ENCODE results near the gene TTLL11. TPM values are rescaled to one million over a fixed set of nuclear protein-coding genes. Genes with fewer than 3 reads are reported as not detected.

Gene TTLL11
- polyA plus RNA-seq, 1 donor (not counting 4 experiments of a cell fraction or from before 2014, with no cell fraction given): 8.0 TPM

- H3K4me3 ChIP-seq (ENCODE audit: control insufficient read depth in 2 of 3, extremely low read depth in 1 of 3, insufficient read depth in 2 of 3, low read depth in 1 of 3, low read length in 3 of 3): no peak overlapping the region
- H3K27me3 ChIP-seq (ENCODE audit: control insufficient read depth, extremely low read depth, insufficient read depth, low read length): peaks cover 14% of the 10 kb centered on the region
- H3K27ac ChIP-seq (ENCODE audit: control insufficient read depth, insufficient read depth, low read length): no peak overlapping the region
- H3K9me3 ChIP-seq (ENCODE audit: control insufficient read depth, low read depth, low read length): no peaks in the 10 kb centered on the region
- no peak for DNase-seq (ENCODE audit: low read depth, low spot score)
- FAIRE-seq: no peak
- no peaks in the 10 kb centered on the region for H3K9me1 ChIP-seq (ENCODE audit: control insufficient read depth, extremely low read depth, insufficient read depth, low read length)
- H3K4me2 ChIP-seq (ENCODE audit: control insufficient read depth, extremely low read depth, insufficient read depth, low read depth, low read length): no peak overlapping the region
- TF ChIP-seq CTCF (optimal IDR thresholded peaks at IDR 0.05 in 1 of 3, IDR thresholded peaks at IDR 0.05 in 1 of 3, conservative IDR thresholded peaks at IDR 0.05 in 1 of 3; ENCODE audit: extremely low read depth in 1 of 3, insufficient read depth in 2 of 3, low read length in 3 of 3): no peak
- no peak for TF ChIP-seq EZH2 (IDR thresholded peaks at IDR 0.05; ENCODE audit: low read length)
- no peak overlapping the region for H3K9ac ChIP-seq (ENCODE audit: control insufficient read depth, extremely low read depth, insufficient read depth, low read length)
- H3K36me3 ChIP-seq (ENCODE audit: control insufficient read depth in 2 of 2, extremely low read depth in 1 of 2, insufficient read depth in 2 of 2, low read length in 2 of 2): no peaks in the 10 kb centered on the region
- no peak overlapping the region for H2AFZ ChIP-seq (ENCODE audit: control insufficient read depth, low read length)
- no peaks in the 10 kb centered on the region for H4K20me1 ChIP-seq (ENCODE audit: control insufficient read depth, extremely low read depth, insufficient read depth, low read length)
- H3K4me1 ChIP-seq (ENCODE audit: control insufficient read depth, extremely low read depth, insufficient read depth, low read length): peaks cover 15% of the 10 kb centered on the region
- H3K79me2 ChIP-seq (ENCODE audit: control insufficient read depth, insufficient read depth, low read length): no peaks in the 10 kb centered on the region
- dilution Hi-C loops (cut with MboI; ENCODE audit: extremely low pct_ligation_motif_present, low sequenced_read_pairs): no loop called here
Observed at GRCh38 chr9:122128969-122129343, 35.8 kb upstream of the TTLL11 start.

- Histone ChIP-seq H3K9ac (ENCODE audit: control insufficient read depth, extremely low read depth, insufficient read depth, low read length) (no peak overlapping the region), H3K36me3 (ENCODE audit: control insufficient read depth in 2 of 2, extremely low read depth in 1 of 2, insufficient read depth in 2 of 2, low read length in 2 of 2) (no peaks in the 10 kb centered on the region), H3K27me3 (ENCODE audit: control insufficient read depth, extremely low read depth, insufficient read depth, low read length) (peaks cover 14% of the 10 kb centered on the region), H3K4me1 (ENCODE audit: control insufficient read depth, extremely low read depth, insufficient read depth, low read length) (peaks cover 15% of the 10 kb centered on the region), H3K27ac (ENCODE audit: control insufficient read depth, insufficient read depth, low read length) (no peak overlapping the region), H3K4me2 (ENCODE audit: control insufficient read depth, extremely low read depth, insufficient read depth, low read depth, low read length) (no peak overlapping the region), H3K9me1 (ENCODE audit: control insufficient read depth, extremely low read depth, insufficient read depth, low read length) (no peaks in the 10 kb centered on the region), H2AFZ (ENCODE audit: control insufficient read depth, low read length) (no peak overlapping the region), H3K79me2 (ENCODE audit: control insufficient read depth, insufficient read depth, low read length) (no peaks in the 10 kb centered on the region), H3K9me3 (ENCODE audit: control insufficient read depth, low read depth, low read length) (no peaks in the 10 kb centered on the region), H4K20me1 (ENCODE audit: control insufficient read depth, extremely low read depth, insufficient read depth, low read length) (no peaks in the 10 kb centered on the region), H3K4me3 (ENCODE audit: control insufficient read depth in 2 of 3, extremely low read depth in 1 of 3, insufficient read depth in 2 of 3, low read depth in 1 of 3, low read length in 3 of 3) (no peak overlapping the region)
- TF ChIP-seq CTCF (optimal IDR thresholded peaks at IDR 0.05 in 1 of 3, IDR thresholded peaks at IDR 0.05 in 1 of 3, conservative IDR thresholded peaks at IDR 0.05 in 1 of 3; ENCODE audit: extremely low read depth in 1 of 3, insufficient read depth in 2 of 3, low read length in 3 of 3) (no peak), EZH2 (IDR thresholded peaks at IDR 0.05; ENCODE audit: low read length) (no peak)
- dilution Hi-C loops (cut with MboI; ENCODE audit: extremely low pct_ligation_motif_present, low sequenced_read_pairs): no loop called here
- no peak for DNase-seq (ENCODE audit: low read depth, low spot score)
- no peak for FAIRE-seq
Observed at GRCh38 chr9:122128007-122128968, 35.2 kb upstream of the TTLL11 start.

Data from keratinocyte (primary cell).